Measurements from ENCODE around the gene DEPDC1B. TPM values are rescaled to one million over a fixed set of nuclear protein-coding genes. Genes with fewer than 3 reads are reported as not detected.
"Not testable (repeated sequence)": the region's sequence is repeated elsewhere in the genome, so short reads cannot be mapped to it uniquely, and the experiment has no call there.

The DEPDC1B gene
- total RNA-seq, 1 donor from 2014 or later: 11.7 TPM

GRCh38 chr5:60698336-60698735, 1.6 kb downstream of the DEPDC1B start:
- no peak for DNase-seq (ENCODE audit: low read depth, low spot score)

- no peak for DNase-seq (ENCODE audit: low read depth, low spot score)
Observed at GRCh38 chr5:60690326-60690725, 9.6 kb downstream of the DEPDC1B start.

GRCh38 chr5:60688980-60689379, 11.0 kb downstream of the DEPDC1B start:
- no peak for DNase-seq (ENCODE audit: low read depth, low spot score)

- DNase-seq (ENCODE audit: low read depth, low spot score): no peak
Observed at GRCh38 chr5:60687927-60688720, 11.8 kb downstream of the DEPDC1B start.

GRCh38 chr5:60686157-60686556, 13.8 kb downstream of the DEPDC1B start:
- no peak for DNase-seq (ENCODE audit: low read depth, low spot score)

GRCh38 chr5:60685700-60686099, 14.3 kb downstream of the DEPDC1B start:
- DNase-seq (ENCODE audit: low read depth, low spot score): no peak

- no peak for DNase-seq (ENCODE audit: low read depth, low spot score)
Observed at GRCh38 chr5:60685028-60685427, 14.9 kb downstream of the DEPDC1B start.

GRCh38 chr5:60682007-60682406, 18.0 kb downstream of the DEPDC1B start:
- DNase-seq (ENCODE audit: low read depth, low spot score): not testable (repeated sequence)

- DNase-seq (ENCODE audit: low read depth, low spot score): no peak
Observed at GRCh38 chr5:60679816-60680215, 20.1 kb downstream of the DEPDC1B start.

GRCh38 chr5:60677850-60678664, 21.9 kb downstream of the DEPDC1B start:
- no peak for DNase-seq (ENCODE audit: low read depth, low spot score)

- DNase-seq (ENCODE audit: low read depth, low spot score): no peak
Observed at GRCh38 chr5:60675286-60675685, 24.7 kb downstream of the DEPDC1B start.

- no peak for DNase-seq (ENCODE audit: low read depth, low spot score)
Observed at GRCh38 chr5:60674251-60675069, 25.5 kb downstream of the DEPDC1B start.

GRCh38 chr5:60673334-60673733, 26.6 kb downstream of the DEPDC1B start:
- no peak for DNase-seq (ENCODE audit: low read depth, low spot score)

- no peak for DNase-seq (ENCODE audit: low read depth, low spot score)
Observed at GRCh38 chr5:60672693-60673264, 27.2 kb downstream of the DEPDC1B start.

- DNase-seq (ENCODE audit: low read depth, low spot score): no peak
Observed at GRCh38 chr5:60671899-60672692, 27.9 kb downstream of the DEPDC1B start.

- DNase-seq (ENCODE audit: low read depth, low spot score): no peak
Observed at GRCh38 chr5:60670749-60671148, 29.2 kb downstream of the DEPDC1B start.

- no peak for DNase-seq (ENCODE audit: low read depth, low spot score)
Observed at GRCh38 chr5:60668686-60669304, 31.2 kb downstream of the DEPDC1B start.

- no peak for DNase-seq (ENCODE audit: low read depth, low spot score)
Observed at GRCh38 chr5:60651872-60652620, 47.9 kb downstream of the DEPDC1B start.

- no peak for DNase-seq (ENCODE audit: low read depth, low spot score)
Observed at GRCh38 chr5:60649288-60649917, 50.6 kb downstream of the DEPDC1B start.
